VCaP (cell line): ENCODE data around the gene TERB1.

Experiments
- H3K27ac ChIP-seq: fragments of 450-650 bp; 2 replicates; pipeline ENCODE4 v1.5.1; 2017
- TF ChIP-seq, protein P1 (sequence below): fragments of 450-650 bp; conservative IDR thresholded peaks from 2 replicates; pipeline ENCODE4 v1.5.1; 2017; ENCODE audit warnings: mild to moderate bottlenecking, moderate library complexity

Gene TERB1

DNA sequence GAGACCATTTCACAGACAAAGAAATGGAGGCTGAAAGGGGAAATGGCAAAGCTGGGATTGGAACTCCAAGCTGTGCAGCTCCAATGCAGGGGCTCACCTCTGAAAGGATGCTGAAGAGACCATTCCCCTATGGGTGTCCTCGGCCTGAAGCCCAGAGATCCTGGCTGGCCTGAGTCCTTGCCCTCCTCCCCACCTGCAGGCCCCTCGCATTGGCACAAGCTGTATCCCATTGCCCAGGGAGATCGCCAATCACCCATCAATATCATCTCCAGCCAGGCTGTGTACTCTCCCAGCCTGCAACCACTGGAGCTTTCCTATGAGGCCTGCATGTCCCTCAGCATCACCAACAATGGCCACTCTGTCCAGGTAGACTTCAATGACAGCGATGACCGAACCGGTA, 45.4 kb upstream of the TERB1 start:
- no peak overlapping the region for H3K27ac ChIP-seq
- TF ChIP-seq, protein P1, sequence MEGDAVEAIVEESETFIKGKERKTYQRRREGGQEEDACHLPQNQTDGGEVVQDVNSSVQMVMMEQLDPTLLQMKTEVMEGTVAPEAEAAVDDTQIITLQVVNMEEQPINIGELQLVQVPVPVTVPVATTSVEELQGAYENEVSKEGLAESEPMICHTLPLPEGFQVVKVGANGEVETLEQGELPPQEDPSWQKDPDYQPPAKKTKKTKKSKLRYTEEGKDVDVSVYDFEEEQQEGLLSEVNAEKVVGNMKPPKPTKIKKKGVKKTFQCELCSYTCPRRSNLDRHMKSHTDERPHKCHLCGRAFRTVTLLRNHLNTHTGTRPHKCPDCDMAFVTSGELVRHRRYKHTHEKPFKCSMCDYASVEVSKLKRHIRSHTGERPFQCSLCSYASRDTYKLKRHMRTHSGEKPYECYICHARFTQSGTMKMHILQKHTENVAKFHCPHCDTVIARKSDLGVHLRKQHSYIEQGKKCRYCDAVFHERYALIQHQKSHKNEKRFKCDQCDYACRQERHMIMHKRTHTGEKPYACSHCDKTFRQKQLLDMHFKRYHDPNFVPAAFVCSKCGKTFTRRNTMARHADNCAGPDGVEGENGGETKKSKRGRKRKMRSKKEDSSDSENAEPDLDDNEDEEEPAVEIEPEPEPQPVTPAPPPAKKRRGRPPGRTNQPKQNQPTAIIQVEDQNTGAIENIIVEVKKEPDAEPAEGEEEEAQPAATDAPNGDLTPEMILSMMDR: no peak

DNA sequence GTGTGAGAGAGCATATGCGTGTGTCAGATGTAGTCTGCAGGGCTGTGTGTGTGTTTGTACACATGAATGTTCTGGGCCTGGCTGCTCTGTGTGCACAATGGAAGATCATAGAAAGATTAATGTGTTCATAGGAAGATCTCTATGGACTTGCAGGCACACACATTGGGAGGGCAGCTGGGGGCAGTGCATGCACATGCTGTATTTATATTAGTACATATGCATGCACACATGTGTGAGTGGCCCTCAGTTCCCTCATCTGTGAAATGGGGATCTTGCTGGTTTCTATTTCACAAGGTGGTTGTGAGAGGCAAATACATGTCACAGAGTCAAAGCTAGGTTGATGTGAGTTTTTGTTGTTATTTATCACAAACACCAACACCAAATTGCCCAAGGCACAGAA, 44.9 kb upstream of the TERB1 start:
- H3K27ac ChIP-seq: no peak overlapping the region
- TF ChIP-seq, protein P1: no peak

DNA sequence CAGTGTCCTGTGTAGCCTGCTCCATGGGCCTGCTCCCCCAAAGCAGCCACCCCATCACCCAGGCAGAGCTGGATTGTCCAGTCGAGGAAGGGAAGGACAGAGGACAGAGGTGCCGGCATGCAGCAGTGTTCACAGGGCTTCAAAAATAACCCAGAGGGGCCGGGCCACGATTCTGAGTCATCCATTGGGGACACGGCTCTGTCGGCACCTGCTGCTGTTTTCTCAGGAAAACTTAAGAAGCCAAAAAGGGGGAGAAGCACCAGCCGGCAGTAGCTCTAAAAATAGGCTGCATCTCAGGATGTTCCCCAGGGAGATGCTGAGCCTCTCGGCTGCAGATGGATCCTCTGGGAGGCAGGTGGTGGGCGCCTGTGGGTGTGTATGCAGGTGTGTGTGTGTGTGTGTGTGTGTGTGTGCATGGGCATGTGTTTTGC, 44.4 kb upstream of the TERB1 start:
- no peak overlapping the region for H3K27ac ChIP-seq
- TF ChIP-seq, protein P1: no peak

DNA sequence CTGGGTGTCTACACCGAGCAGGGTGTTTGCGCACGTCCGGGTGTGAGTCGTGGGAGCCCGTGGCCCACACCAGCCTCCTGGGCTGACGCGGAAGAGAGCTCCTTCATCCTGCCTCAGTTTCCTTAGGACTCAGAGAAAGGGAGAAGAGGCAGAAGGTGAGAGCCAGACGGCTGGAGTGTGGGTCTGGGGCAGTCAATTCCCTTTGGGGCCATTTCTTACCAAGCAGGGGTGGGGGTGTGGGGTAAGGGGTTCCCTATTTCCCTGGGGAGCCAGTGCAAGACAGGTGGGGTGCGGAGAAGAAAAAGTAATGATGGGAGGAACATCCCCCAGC, 43.7 kb upstream of the TERB1 start:
- TF ChIP-seq, protein P1: no peak
- no peak overlapping the region for H3K27ac ChIP-seq

DNA sequence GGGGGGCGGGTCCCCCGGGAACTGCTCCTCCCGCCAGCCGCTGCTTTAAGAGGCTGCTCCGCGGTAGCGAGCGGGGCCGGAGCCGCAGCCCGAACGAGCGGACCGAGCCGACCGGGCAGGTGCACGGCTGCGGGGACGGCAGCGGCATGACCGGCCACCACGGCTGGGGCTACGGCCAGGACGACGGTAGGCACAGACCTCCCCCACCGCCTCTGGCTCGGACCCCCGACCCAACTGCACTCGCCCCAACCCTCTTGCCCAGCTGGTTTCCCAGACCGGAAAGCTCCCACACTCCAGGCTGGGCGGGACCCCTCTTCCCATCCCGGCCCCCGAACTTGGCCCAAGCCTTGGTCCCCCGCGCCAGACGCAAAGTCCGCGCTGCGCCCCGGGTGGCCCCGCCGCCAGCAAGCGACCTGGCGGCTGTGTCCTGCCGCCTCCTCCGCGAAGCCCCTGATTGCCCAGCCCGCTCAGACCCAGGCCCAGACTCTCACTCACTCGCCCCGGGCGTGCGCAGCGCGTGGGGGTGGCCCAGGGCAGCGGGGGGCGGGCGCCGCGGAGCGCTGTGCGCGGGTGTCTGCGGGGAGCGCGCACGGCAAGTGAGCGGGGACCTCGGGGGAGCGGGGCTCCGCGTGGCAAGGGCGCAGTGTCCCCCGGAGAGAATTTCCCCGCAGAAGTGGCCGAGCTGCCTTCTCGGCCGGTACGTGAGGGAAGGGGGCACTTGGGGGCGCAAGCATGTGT, 43.1 kb upstream of the TERB1 start, which contains the start of gene CA7:
CA7 (plus strand) TSS at position 73 of the 738 bp plus-strand sequence; CDS start at position 147, 74 bp downstream.
- TF ChIP-seq, protein P1: no peak
- no peak within 1 kb of the TSS for H3K27ac ChIP-seq

DNA sequence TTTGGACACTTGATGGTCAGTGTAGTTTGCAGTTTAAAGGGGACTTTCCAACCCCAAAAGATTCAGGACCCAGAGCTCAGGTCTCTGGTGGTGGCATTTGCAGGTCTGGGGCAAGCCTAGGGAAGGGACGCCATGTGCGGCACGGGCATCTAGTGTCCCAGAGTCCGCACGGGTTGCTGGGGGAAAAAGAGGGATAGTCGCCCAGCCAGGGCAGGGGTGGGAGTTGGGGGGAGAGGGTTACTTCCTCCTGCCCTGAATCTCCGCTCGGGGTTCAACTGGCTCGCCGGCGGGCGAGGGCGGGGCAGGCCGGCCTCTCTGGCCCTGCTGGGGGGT, 42.6 kb upstream of the TERB1 start:
- H3K27ac ChIP-seq: no peak overlapping the region
- TF ChIP-seq, protein P1: no peak

DNA sequence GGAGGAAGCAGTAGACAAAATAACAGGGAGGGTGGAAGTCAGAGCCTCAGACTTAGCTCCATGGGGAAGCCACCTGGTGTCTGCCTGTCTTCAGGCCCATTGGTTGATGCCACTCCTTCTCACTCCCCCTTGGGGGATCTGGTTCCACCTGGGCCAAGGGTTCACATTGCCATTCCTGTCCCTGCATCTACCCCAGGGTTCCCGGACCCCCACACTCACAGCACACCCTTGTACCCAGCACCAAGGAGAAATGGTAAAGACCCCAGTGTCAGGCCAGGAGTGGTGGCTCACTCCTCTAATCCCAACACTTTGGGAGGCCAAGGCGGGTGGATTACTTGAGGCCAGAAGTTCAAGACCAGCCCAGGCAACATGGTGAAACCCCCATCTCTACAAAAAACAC, 41.8 kb upstream of the TERB1 start:
- TF ChIP-seq, protein P1: no peak
- H3K27ac ChIP-seq: no peak overlapping the region
